ENCODE results near the gene CDK17.

GRCh38 chr12:96308881-96309280, 91.4 kb downstream of the CDK17 start:
- TF ChIP-seq FOXP2 (optimal IDR thresholded peaks at IDR 0.05; ENCODE audit: borderline replicate concordance, extremely low read depth, extremely low read length, insufficient read depth), result no peak
- no peak for TF ChIP-seq REST (IDR thresholded peaks at IDR 0.05; ENCODE audit: insufficient read depth in 1 of 2, low read depth in 2 of 2, low read length in 2 of 2)
